Left lung (tissue), 10 donors: ENCODE data around the gene RELL2. TPM values are rescaled to one million over a fixed set of nuclear protein-coding genes. Genes with fewer than 3 reads are reported as not detected.

Source experiments
- ATAC-seq: fragments of 200-7000 bp; cut with Tn5 transposase; one replicate; pipeline ENCODE4 v1.9.1; 2020; ENCODE audit warnings: moderate library complexity
- DNase-seq, 4 donors: peaks; one replicate each; pipeline ENCODE4 v3.0.0-alpha.2; 2013 to 2020
- H3K27ac ChIP-seq, 2 donors: fragments of 200-600 bp; sonication (generic) in 1 of 2; one replicate each; pipeline versions ENCODE4 v1.5.0 to v1.8.0; 2020 to 2021
- H3K27me3 ChIP-seq, 2 donors: fragments of 200-600 bp; sonication (generic) in 1 of 2; one replicate each; pipeline versions ENCODE4 v1.5.0 to v1.8.0; 2020 to 2021
- H3K36me3 ChIP-seq, 2 donors: fragments of 200-600 bp; sonication (generic) in 1 of 2; one replicate each; pipeline versions ENCODE4 v1.5.0 to v1.8.0; 2020 to 2021
- H3K4me1 ChIP-seq, 2 donors: fragments of 200-600 bp; one replicate each; pipeline ENCODE4 v1.8.0; 2021
- H3K4me3 ChIP-seq, 2 donors: fragments of 200-600 bp; sonication (generic) in 1 of 2; one replicate each; pipeline versions ENCODE4 v1.5.0 to v1.8.0; 2020 to 2021; ENCODE audit warnings: mild to moderate bottlenecking in 1 of 2
- H3K9me3 ChIP-seq, 2 donors: fragments of 200-600 bp; sonication (generic) in 1 of 2; one replicate each; pipeline versions ENCODE4 v1.5.0 to v1.8.0; 2020 to 2021
- CTCF ChIP-seq, 2 donors: fragments of 200-600 bp; sonication (generic) in 1 of 2; IDR thresholded peaks; one replicate each; pipeline versions ENCODE4 v1.5.0 to v1.8.0; 2021; ENCODE audit warnings: antibody characterized with exemption in 2 of 2
- intact Hi-C, 2 donors: fragments of 100-400 bp; cut with DNase I; formaldehyde crosslinking; loops; one replicate each; pipeline versions ENCODE4 v1.11.2 to v1.14.2; 2022
- polyA plus RNA-seq, 6 donors: library from polyadenylated mRNA; unstranded; fragments of 120-200 nt; gene quantifications; one replicate each; pipeline ENCODE4 v1.2.1, GENCODE V29; 2013; ENCODE audit not compliant: insufficient read length in 6 of 6
- total RNA-seq, 2 donors: library from RNA; stranded (reverse); fragmentation: NEBNext Ultra II Directional; extraction: Animal tissue kit (Norgen Biotek cat#: 25700); gene quantifications; one replicate each; pipeline ENCODE4 v1.2.1, GENCODE V29; 2021
- donor health status: DM: no; HTN: yes; CAD: no.
- donor health status: DM: no; HTN: no; CAD: no.

RELL2 gene
- total and polyA plus RNA-seq, 8 donors = 0.27 to 6.3 (median 0.72) TPM

GRCh38 chr5:141638771-141639170 is 2.0 kb downstream of the RELL2 start:
- H3K36me3 ChIP-seq = peaks cover 0 to 16% of the 10 kb centered on the region in 2 donors
- ATAC-seq (no peak), DNase-seq (no peak)
- peaks cover 14 to 41% of the 10 kb centered on the region in 2 donors for H3K4me1 ChIP-seq
- H3K9me3 ChIP-seq = no peaks in the 10 kb centered on the region
- H3K27me3 ChIP-seq = no peaks in the 10 kb centered on the region
- no peak overlapping the region for H3K4me3 ChIP-seq
- H3K27ac ChIP-seq = no peak overlapping the region
- intact Hi-C loops = no loop called here
- TF ChIP-seq CTCF (IDR thresholded peaks at IDR 0.05) = no peak

- Histone ChIP-seq H3K9me3 (no peaks in the 10 kb centered on the region), H3K4me3 (no peak overlapping the region), H3K36me3 (peaks cover 0 to 23% of the 10 kb centered on the region in 2 donors), H3K4me1 (peaks cover 13 to 34% of the 10 kb centered on the region in 2 donors), H3K27ac (no peak overlapping the region), H3K27me3 (no peaks in the 10 kb centered on the region)
- TF ChIP-seq CTCF (IDR thresholded peaks at IDR 0.05) = no peak
- intact Hi-C loops = no loop called here
- ATAC-seq (no peak), DNase-seq (no peak)
Measured at GRCh38 chr5:141639357-141640050, 2.7 kb downstream of the RELL2 start.

GRCh38 chr5:141640051-141640415 is 3.2 kb downstream of the RELL2 start:
- intact Hi-C loops = no loop called here
- Histone ChIP-seq H3K36me3 (peaks cover 0 to 28% of the 10 kb centered on the region in 2 donors), H3K27ac (no peak overlapping the region), H3K9me3 (no peaks in the 10 kb centered on the region), H3K27me3 (no peaks in the 10 kb centered on the region), H3K4me1 (peaks cover 10 to 29% of the 10 kb centered on the region in 2 donors), H3K4me3 (no peak overlapping the region)
- DNase-seq = no peak
- TF ChIP-seq CTCF (IDR thresholded peaks at IDR 0.05) = no peak
- no peak for ATAC-seq

- Histone ChIP-seq H3K4me1 (peaks cover 3 to 22% of the 10 kb centered on the region in 2 donors), H3K4me3 (no peak overlapping the region), H3K27ac (no peak overlapping the region), H3K36me3 (peaks cover 0 to 35% of the 10 kb centered on the region in 2 donors), H3K9me3 (no peaks in the 10 kb centered on the region), H3K27me3 (no peaks in the 10 kb centered on the region)
- intact Hi-C loops = no loop called here
- DNase-seq = no peak
- no peak for TF ChIP-seq CTCF (IDR thresholded peaks at IDR 0.05)
- no peak for ATAC-seq
Measured at GRCh38 chr5:141640698-141641097, 3.9 kb downstream of the RELL2 start.

- Histone ChIP-seq H3K36me3 (peaks cover 0 to 46% of the 10 kb centered on the region in 2 donors), H3K4me1 (peaks cover 0 to 16% of the 10 kb centered on the region in 2 donors), H3K27me3 (no peaks in the 10 kb centered on the region), H3K27ac (no peak overlapping the region), H3K9me3 (no peaks in the 10 kb centered on the region), H3K4me3 (no peak overlapping the region)
- TF ChIP-seq CTCF (IDR thresholded peaks at IDR 0.05) = no peak
- intact Hi-C loops = no loop called here
- DNase-seq = no peak
- ATAC-seq = no peak
Measured at GRCh38 chr5:141641634-141642267, 5.0 kb downstream of the RELL2 start.
